CD4-positive, alpha-beta T cell treated with Interleukin-1 beta for 1 hour (primary cell): Measurements from ENCODE around the gene LARGE1.
"Not testable (repeated sequence)": the region's sequence is repeated elsewhere in the genome, so short reads cannot be mapped to it uniquely, and the experiment has no call there.

ENCODE experiments used
- DNase-seq, 2 donors: peaks; one replicate each; pipeline ENCODE4 v3.0.0-alpha.2; 2020 to 2022

The LARGE1 gene

GRCh38 chr22:33883561-33883960 is 36.7 kb downstream of the LARGE1 start:
- DNase-seq = no peak

DNA sequence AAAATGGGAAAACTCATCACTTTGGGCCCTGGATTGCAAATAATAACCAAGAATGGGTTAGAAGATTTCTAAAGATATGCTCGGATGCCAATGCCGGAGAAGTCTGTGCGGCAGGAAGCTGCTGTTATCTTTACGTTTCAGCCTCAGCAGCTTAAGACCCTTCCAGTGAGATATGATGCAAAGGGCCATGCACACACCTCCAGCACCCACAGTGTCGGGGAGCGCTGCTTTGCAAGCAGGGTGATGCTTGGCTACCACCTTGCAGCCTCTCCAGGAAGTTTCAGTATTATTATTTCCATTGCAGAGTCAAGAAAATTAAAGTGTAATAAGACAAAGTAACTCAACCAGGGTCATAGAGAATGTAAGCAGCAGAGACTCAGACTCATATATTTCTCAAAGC is 37.3 kb downstream of the LARGE1 start:
- no peak for DNase-seq

- DNase-seq = no peak
Observed at GRCh38 chr22:33880986-33881385, 39.3 kb downstream of the LARGE1 start.

DNA sequence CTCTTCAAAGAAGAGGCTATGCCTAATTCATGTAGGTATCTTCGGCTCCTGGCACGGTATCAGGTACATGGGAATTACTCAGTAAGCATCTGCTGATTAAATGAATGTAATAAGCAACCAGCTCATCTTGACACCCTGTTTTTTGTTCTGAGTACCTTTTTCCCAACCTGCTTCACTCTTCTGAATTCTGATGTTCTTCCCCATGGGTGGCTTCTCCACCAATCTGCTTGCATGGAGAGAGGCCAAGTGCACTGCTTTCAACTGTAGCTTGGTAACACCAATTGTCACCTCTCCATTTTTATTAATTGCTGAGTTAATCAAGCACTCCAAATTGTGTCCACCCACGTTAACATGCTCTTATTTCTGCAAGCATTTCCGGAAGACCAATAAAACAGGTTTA is 40.5 kb downstream of the LARGE1 start:
- DNase-seq = no peak

DNA sequence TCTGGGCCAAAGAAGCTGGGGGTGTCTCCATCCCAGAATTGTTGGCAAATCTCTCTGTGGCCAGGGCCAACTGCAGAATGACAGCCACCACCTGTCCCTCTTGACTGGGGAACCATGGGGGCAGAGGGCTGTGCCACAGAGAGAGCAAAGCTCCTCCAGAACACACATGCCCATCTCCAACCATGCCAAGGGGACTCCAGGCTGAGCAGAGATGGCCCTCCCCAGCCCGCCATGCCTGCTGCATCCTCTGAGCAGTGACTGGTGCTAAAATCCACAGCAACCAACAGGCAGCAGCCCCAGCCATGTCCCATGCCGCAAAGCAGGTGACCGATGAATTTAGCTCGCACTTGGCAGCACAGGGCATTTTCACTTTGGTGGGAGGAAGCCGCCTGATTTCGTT is 45.0 kb downstream of the LARGE1 start:
- no peak for DNase-seq

GRCh38 chr22:33874206-33874605 is 46.1 kb downstream of the LARGE1 start:
- DNase-seq = no peak

GRCh38 chr22:33873666-33874065 is 46.6 kb downstream of the LARGE1 start:
- no peak for DNase-seq

GRCh38 chr22:33873186-33873585 is 47.1 kb downstream of the LARGE1 start:
- DNase-seq = no peak

- DNase-seq = no peak
Observed at GRCh38 chr22:33871935-33872334, 48.3 kb downstream of the LARGE1 start.

GRCh38 chr22:33869946-33870345 is 50.3 kb downstream of the LARGE1 start:
- no peak for DNase-seq

DNA sequence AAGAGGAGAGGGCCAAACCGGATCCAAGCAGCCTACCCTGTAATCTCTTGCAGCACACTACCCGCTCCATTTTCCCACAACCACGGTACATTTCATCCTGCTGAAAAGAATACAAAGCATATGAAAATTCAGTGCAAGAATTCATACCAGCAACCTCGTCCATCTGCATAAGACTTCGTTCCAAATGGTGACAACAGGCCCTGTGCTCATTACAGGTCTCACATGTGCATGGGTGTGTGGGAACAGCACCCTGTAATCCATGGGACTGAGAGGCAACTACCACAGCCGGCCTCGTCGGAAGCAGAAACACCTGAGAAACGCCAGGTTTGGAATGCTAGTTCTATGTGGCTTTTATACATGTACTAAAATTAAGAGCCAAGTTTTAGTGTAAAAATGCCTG is 52.3 kb downstream of the LARGE1 start:
- DNase-seq = no peak

- no peak for DNase-seq
Observed at GRCh38 chr22:33867118-33867866, 53.0 kb downstream of the LARGE1 start.

DNA sequence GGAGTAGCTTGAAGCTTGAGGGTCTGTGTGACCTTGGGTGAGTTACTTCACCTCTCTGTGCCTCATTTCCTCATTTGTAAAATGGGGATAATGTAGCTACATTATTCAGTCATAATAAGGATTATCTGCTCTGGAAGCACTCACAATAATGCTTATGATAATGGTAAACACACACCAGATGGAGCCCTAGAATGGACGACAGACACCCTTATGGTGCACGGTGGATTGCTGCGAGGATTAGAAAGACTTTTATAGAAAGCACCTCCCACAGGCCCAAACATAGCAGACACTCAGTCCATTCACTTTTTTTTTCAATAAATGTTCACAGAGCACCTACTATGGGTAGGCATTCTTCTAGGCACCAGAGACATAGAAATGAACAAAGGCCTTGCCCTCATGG is 53.8 kb downstream of the LARGE1 start:
- no peak for DNase-seq

DNA sequence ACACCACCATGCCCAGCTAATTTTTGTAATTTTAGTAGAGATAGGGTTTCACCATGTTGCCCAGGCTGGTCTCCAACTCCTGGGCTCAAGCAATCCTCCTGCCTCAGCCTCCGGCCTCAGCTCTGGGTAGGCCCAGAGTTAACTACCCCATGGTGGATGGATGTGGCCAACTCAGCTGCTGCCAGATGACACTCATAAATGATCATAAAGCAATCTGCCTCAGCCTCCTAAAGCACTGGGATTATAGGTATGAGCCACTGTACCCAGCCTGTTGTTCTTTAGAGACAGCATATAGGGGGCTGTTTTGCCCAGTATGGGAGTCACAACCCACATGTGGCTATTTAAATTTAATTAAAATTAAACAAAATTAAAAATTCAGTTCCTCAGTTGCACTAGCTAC is 54.3 kb downstream of the LARGE1 start:
- DNase-seq = no peak

DNA sequence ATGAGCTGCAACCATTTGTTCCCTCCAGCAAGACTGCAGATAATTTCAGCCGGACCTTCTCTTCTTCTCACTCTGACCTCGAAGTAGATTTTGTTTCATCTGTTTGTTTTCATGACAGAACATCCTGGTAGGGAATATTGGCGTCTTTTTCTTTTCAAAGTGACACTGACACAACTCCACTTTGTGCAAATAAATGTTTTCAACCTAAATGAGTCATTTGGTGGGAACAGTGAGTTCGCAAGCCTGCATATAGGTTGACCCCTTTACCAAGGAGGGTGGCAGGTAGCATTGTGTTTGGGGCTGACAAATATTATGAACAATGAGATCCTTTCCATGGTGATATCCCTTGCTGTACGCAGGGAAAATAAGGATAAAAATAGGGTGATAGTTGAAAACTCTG is 55.0 kb downstream of the LARGE1 start:
- no peak for DNase-seq

DNA sequence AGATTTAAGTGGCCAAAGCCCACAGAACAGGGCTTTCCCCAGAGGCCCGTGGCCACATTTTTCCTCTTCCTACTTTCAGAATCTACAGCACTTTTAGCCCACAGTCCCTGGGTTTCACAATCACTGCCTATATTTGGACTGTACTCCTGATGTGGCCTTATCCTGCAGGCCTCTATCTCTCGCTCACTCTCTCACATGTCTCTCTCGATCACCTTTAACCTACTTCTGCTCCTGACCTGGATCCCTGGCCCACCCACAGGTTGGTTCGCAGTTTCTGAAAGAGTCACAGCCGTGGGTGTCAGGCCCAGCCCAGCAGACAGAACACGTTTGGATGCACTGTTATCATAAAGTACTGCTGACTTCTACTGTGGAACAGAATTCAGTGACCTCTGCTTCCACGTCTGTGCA is 55.5 kb downstream of the LARGE1 start:
- no peak for DNase-seq

GRCh38 chr22:33861216-33861875 is 58.9 kb downstream of the LARGE1 start:
- no peak for DNase-seq

- DNase-seq = no peak
Observed at GRCh38 chr22:33860386-33860785, 59.9 kb downstream of the LARGE1 start.

DNA sequence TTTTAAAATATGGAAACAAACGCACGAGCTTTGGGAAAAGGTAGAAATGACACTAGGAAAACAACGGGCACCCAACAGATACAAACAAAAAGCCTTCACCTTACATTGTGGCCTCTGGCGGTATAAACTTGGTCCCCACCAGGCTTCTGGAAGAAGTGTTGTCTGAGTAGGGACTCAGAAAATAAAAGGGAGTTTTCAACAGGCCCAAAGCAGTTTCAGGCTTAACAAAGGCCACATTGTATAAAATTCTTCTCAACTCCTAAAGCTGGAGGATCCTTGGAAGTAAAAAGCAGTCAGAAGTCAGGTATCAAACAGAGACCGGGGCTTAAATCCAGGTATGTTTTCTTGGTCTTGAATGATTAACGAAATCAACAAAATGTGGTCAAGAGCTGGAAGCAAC is 61.0 kb downstream of the LARGE1 start:
- no peak for DNase-seq

DNA sequence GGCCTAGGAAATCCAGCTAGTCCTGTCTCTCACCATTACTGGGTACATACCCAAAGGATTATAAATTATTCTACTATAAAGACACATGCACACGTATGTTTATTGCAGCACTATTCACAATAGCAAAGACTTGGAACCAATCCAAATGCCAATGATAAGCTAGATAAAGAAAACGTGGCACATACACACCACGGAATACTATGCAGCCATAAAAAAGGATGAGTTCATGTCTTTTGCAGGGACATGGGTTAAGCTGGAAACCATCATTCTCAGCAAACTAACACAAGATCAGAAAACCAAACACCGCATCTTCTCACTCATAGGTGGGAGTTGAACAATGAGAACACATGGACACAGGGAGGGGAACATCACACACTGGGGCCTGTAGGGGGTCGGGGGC is 61.6 kb downstream of the LARGE1 start:
- not testable (repeated sequence) for DNase-seq

DNA sequence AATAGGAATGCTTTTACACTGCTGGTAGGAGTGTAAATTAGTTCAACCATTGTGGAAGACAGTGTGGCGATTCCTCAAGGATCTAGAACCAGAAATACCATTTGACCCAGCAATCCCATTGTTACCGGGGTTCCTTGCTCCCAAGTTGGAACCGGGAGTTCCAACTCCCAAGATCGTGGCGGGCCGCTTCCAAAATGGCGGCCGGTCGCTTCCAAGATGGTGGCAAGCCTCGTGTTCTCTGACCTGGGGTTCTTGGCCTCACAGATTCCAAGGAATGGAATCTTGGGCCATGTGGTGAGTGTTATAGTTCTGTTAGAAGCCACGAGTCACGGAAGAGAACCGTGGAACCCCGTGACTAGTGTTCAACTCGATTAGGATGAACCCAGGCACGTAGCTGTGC is 62.5 kb downstream of the LARGE1 start:
- not testable (repeated sequence) for DNase-seq

DNA sequence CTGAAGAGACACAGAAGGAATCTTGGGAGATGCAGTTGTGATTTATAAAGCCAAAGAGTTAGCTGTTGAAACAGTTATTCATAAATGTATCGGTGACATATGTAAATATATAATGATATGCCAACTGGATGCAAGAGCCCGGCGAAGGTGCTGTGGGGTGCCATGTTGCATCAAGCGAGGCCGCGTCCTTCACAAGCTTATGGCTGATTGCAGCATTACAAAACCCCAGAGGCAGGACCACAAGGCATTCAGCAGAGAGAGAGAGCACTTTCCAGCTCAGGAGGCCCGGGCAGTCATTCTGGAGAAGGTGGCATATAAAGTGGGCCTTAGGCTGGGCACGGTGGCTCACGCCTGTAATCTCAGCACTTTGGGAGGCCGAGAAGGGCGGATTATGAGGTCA is 65.6 kb downstream of the LARGE1 start:
- no peak for DNase-seq

GRCh38 chr22:33853200-33854097 is 66.8 kb downstream of the LARGE1 start:
- peak; percentile 19 to 23 for DNase-seq
